D721Med (cell line): ENCODE measurements around the gene RTN4RL1.

ENCODE experiments used
- DNase-seq: peaks from one replicate; pipeline ENCODE4 v3.0.0; 2011; ENCODE audit warnings: low spot score; ENCODE audit not compliant: insufficient read length
- FAIRE-seq: peaks from 2 replicates; lab custom pipeline; 2011; peaks lifted over from hg19 to GRCh38; lab: Jason Lieb, UNC
- CTCF ChIP-seq: IDR thresholded peaks from 2 replicates; pipeline ENCODE4 v1.5.1; 2012; ENCODE audit warnings: mild to moderate bottlenecking, control low read depth; ENCODE audit not compliant: insufficient read depth; ENCODE audit errors: missing control alignments

The RTN4RL1 gene

GRCh38 chr17:2043785-2044184 is 18.7 kb upstream of the RTN4RL1 start:
- TF ChIP-seq CTCF, result no peak
- FAIRE-seq (no peak), DNase-seq (no peak)

GRCh38 chr17:2042933-2043332 is 17.8 kb upstream of the RTN4RL1 start:
- no peak for DNase-seq
- FAIRE-seq, result no peak
- no peak for TF ChIP-seq CTCF

DNA sequence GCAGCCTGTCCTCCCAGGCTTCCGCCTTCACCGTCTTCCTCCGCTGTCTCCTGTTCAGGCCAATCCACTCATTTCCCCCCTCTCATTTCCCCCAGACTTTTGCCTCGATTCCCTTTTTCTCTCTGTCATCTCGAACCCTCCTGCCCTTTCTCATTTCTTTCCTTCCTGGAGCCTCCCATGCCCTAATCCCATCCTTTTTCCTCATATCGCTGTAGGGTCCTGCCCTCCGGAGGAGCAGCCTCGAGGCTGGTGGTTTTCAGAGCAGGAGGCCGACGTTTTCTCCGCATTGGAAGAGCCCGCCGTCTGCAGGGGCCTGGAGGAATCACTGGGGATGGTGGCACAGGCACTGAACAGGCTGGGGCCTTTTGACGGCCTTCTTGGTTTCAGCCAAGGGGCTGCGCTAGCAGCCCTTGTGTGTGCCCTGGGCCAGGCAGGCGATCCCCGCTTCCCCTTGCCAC is 17.3 kb upstream of the RTN4RL1 start:
- no peak for DNase-seq
- no peak for FAIRE-seq
- TF ChIP-seq CTCF, result no peak

DNA sequence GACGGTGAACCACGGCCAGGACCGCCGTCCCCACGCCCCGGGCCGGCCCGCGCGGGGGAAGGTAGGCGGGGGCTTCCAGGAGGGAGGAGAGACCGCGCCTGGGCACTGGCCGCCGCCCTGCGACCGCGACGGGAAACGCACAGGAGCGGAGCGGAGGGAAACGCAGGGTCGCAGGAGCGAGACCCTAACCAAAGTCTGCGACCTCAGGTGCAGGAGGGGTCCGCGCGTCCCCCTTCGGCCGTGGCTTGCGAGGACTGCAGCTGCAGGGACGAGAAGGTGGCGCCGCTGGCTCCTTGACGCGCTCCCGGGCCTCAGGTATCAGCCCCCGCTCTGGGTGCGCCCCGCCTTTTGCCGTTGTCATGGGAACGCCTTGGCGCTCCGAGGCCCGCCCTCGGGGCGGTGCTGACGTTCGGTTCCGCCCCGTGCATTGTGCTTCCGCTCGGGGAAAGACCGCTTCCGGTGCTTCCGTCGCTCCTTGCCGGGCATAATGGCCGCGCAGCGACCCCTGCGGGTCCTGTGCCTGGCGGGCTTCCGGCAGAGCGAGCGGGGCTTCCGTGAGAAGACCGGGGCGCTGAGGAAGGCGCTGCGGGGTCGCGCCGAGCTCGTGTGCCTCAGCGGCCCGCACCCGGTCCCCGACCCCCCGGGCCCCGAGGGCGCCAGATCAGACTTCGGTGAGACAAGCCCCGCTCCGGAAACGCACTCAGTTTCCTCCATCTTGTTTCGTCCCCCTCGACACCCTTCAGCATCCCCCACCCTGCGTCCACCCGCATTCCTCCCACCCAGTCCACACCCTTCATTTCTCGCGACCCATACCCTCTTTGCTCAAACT is 16.6 kb upstream of the RTN4RL1 start, which contains the start of gene OVCA2:
OVCA2 (plus strand) TSS at position 462 of the 829 bp plus-strand sequence; CDS start at position 488, 26 bp downstream.
- peak; percentile 39 for TF ChIP-seq CTCF
- DNase-seq (peak; percentile 86), FAIRE-seq (no peak)

DNA sequence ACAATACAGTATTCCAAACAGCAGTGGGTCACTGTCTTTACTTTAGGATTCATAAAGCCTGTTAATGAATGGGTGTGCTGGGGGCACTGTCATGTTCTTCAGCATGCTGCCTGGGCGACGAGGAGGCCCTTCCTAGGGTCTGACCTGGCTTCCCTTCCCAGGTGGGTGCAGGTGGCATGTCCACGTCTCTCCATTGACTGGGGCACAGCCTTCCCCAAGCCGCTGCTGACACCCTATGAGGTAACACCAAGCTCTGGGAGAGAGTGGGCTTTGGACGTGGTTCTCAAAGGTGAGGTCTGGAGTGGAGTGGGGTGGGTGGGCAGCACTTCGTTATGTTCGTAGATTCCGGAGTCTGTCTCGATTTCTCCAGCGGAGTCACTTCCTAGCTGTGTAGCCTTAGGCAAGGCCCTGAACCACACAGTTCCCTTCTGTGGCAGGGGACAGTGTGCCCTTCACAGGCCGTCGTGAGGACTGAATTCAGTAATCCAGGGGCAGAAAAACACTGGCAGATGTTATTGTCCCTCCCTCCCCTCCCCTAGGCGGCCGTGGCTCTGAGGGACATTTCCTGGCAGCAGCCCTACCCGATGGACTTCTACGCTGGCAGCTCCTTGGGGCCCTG is 15.9 kb upstream of the RTN4RL1 start:
- FAIRE-seq (no peak), DNase-seq (no peak)
- no peak for TF ChIP-seq CTCF

DNA sequence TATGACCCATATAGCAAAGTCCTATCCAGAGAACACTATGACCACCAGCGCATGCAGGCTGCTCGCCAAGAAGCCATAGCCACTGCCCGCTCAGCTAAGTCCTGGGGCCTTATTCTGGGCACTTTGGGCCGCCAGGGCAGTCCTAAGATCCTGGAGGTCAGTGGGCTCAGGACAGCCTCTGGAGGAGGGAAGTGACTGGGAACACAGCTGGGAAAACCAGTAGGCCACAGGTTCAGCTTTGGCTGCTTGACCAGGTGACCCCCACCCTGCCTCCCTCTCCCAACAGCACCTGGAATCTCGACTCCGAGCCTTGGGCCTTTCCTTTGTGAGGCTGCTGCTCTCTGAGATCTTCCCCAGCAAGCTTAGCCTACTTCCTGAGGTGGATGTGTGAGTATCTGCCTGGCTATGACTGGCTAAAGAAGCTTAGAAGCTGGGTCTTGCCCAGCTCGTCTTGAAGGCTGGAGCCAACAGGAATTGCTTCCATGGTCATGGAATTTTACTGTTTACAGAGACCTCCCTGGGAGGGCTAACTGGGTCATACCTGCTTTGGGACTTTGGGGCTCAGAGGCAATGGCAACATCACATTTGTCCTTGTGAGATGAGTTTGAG is 15.2 kb upstream of the RTN4RL1 start:
- FAIRE-seq, result no peak
- no peak for TF ChIP-seq CTCF
- DNase-seq, result no peak
